GM11168 (cell line): Measurements from ENCODE around the gene CKS2.
"Not testable (repeated sequence)": the region's sequence is repeated elsewhere in the genome, so short reads cannot be mapped to it uniquely, and the experiment has no call there.

Experiments used
- in situ Hi-C: fragments of 300-500 bp; cut with MboI; formaldehyde crosslinking; loops from one replicate; pipeline ENCODE4 v1.12.0; 2022; ENCODE audit warnings: low sequenced_read_pairs; ENCODE audit not compliant: unreplicated experiment

The CKS2 gene

DNA sequence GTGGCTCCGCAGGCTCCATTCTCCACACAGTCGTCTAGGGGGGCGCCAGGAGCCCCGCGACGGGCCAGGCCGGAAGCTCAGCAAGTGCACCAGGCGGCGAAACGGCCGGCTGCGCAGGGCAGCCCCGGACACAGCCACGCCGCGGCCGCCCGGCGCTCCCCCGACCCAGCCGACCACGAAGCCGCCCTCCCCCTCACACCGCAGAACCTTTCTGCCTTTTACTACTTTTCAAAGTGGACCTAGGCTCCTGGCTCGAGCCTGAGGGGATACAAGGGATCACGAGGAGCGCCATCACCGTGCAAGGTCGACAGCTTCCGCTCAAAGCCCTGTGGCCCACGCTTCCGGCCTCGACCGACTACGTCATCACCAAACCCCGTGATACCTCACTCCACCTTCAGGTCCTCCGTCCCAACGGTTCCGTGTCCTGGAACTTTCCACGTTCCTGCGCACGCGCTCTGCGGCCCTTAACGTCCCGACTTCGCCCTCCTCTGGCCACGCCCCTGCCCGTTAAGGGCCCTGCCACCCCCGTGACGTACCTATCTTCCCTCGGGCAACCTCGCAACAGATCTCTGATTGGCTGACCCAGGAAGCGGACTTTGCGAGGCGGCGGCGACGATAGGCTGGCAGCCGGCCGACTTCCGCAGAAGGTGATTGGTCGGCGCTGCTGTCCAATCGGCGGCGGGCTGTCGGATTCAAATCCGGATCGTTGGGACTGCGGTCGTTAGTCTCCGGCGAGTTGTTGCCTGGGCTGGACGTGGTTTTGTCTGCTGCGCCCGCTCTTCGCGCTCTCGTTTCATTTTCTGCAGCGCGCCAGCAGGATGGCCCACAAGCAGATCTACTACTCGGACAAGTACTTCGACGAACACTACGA lies at the start of gene CKS2:
TSS of gene CKS2 (plus strand) at position 721 of the 871 bp plus-strand sequence. CDS start at position 819, 98 bp downstream.
- in situ Hi-C loops, result no loop called here

DNA sequence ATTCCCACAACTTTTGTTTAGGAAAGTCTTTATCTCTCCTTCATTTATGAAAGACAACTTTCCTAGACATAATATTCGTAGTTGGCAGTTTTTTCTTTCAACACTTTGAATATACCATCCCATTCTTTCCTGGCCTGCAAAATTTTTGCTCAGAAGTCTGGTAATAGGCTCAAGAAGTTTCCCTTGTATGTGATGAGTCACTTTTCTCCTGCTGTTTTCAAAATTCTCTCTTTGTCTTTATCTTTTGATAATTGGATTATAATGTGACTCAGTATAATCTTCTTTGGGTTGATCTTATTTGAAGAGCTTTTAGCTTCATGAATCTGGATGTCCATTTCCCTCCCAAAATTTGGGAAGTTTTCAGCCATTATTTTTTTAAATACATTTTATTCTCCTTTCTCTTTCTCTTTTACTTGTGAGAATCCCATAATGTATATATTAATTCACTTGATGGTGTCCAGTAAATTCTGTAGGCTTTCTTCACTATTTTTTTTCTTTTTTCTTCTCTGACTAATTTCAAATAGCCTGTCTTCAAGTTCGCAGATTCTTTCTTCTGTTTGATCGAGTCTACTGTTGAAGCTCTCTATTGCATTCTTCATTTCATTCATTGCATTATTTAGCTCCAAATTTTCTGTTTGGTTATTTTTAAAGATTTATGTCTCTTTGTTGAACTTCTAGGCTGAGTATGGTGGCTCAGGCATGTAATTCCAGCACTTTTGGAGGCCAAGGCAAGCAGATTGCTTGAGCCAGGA lies 37.3 kb upstream of the CKS2 start:
- in situ Hi-C loops, result no loop called here

GRCh38 chr9:89274838-89275237 lies 36.2 kb upstream of the CKS2 start:
- in situ Hi-C loops, result no loop called here

DNA sequence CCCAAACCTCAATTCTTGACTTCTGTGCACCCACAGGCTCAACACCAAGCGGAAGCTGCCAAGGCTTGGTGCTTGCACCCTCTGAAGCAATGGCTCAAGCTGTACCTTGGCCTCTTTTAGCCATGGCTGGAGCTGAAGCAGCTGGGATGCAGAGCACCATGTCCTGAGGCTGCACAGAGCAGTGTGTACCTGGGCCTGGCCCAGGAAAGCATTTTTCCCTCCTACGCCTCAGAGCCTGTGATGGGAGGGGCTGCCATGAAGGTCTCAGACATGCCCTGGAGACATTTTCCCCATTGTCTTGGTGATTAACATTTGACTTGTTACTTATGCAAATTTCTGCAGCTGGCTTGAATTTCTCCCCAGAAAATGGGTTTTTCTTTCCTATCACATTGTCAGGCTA lies 35.0 kb upstream of the CKS2 start:
- in situ Hi-C loops, result not testable (repeated sequence)

DNA sequence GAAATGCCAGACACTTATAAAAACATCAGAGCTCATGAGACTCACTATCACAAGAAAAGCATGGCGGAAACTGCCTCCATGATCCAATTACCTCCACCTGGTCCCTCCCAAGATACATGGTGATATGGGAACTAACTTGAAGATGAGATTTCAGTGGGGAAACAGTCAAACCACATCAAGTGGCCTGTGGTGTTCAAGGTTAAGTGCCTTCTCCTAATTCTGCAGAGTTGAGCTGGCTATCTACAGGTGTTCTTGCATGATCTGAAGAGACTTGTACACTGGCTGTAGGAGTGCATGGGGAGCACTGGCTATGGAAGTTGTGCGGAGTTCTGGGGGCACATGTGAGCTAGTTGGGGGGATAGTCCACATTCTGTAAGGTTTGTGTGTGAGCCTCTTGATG lies 34.0 kb upstream of the CKS2 start:
- in situ Hi-C loops, result no loop called here

- in situ Hi-C loops, result no loop called here
These were observed 33.5 kb upstream of the CKS2 start for GRCh38 chr9:89277454-89277853.

- in situ Hi-C loops, result no loop called here
These were observed 32.4 kb upstream of the CKS2 start for GRCh38 chr9:89278551-89278950.

DNA sequence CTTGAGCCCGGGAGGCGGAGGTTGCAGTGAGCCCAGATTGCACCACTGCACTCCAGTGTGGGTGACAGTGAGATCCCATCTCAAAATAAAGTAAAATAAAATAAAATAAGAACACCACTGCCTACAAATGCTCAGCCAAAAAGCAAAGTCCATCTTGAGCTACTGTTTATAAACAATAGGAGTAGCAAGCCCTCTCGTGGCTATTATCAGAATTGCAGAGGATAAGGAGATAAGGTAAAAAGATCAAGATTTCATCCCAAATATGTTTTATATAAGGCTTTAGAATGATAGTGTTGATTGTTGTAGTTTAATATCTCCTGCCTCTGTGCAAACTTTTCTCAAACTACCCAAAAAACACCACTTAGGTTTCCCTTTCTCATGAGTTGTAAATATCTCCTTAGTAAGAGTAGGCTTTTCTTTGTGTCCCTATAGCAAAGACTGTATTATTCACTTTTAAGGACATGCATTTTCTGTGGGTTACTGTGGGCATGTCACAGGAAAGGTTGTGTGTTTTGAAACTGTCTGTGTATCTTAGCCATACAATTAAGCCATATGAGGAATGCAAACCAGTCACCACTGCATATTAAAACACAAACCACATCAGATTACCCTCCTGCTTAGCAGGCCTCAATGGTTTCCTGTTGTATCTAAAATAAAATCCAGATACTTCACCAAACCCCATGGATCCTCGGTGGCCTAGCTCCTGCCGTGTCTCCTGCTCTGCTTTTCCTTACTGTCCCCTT lies 31.8 kb upstream of the CKS2 start:
- in situ Hi-C loops, result no loop called here

DNA sequence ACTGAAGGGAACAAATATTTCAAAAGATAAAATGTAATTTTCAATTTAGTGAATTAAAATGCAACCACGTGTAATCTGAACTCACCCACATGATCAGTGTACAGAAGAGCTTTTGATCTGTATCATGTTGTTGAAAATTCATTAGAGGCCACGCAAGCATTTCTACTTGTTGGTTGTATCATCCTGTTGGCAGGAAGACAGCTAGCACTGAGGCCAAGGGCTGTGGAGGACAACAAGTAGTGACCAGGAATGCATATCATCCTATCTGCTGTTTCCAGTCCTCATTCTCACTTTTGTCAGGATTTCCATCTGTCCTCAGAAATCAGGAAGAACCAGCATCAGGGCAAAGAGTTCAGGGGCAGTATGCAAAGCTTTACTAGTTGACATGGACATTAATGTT lies 29.9 kb upstream of the CKS2 start:
- in situ Hi-C loops, result no loop called here

- in situ Hi-C loops, result not testable (repeated sequence)
These were observed 28.6 kb upstream of the CKS2 start for GRCh38 chr9:89282248-89282968.

DNA sequence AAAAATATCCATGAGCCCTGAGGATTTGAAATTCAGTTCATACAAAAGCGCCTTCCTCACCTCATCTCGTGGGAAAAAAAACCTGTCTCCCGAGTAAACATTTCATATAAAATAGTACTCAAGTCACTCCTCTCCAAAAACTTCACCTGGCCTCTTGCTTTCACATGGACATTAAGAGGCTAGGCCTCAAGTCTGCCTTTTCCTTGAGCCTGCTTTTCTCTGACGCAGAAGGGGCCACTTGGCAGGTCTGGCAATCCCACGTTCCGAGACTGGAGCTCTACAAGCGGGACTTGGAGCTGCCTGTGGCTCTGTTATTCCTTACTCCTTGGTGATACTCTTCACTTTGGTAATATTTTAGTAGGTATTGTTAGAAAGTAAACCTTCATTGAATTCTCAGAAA lies 26.9 kb upstream of the CKS2 start:
- in situ Hi-C loops, result no loop called here

DNA sequence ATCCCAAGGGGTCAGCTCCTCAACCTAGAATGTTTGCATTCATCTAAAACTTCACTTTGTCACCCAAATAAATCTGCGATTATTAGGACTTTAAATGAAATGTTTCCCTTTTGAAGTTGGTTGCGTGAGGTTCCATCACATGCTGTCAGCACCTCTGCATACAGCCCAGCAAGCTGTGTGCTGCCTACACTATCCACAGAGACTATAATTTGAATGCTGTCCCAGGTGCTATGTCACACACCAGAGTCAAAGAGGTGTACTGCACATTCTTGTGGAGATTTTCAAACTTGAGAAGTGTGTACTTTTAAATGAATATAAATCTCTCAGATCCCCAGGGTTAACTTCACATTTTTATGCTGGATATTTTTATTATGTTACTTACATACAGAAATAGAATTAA lies 19.3 kb upstream of the CKS2 start:
- in situ Hi-C loops, result no loop called here

DNA sequence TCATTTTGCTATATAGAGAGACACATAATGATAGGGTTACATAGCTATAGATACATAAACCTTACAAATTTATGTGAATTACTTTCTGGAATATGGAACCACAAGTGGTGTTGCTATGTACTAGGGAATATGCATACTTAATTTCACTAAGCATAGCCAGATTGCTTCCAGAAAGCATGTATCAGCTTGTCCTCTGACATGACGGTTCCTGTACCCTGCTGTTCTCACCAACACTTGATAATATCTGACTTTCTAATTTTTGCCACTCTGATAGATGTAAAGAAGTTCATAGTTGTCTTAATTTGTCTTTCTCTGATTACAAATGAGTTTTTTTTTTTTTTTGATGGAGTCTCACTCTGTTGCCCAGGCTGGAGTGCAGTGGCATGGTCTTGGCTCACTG lies 18.0 kb upstream of the CKS2 start:
- in situ Hi-C loops, result no loop called here

- in situ Hi-C loops, result no loop called here
These were observed 15.6 kb upstream of the CKS2 start for GRCh38 chr9:89295400-89295799.

DNA sequence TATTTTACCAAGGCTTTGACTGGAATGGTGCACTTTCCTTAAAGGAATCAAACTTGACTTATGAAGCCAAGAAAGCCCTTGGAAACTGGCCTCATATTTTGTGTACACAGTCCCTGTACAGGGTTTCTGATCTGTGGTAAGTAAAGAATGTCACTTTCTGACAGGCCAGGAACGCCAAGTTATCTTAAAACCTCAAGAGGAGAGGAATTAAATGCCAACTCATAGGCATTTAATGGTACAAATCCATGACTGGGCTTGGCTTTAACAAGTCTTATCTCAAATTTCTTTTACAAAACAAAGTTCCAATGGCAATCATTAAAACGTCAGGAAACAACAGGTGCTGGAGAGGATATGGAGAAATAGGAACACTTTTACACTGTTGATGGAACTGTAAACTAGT lies 9.0 kb upstream of the CKS2 start:
- in situ Hi-C loops, result not testable (repeated sequence)

DNA sequence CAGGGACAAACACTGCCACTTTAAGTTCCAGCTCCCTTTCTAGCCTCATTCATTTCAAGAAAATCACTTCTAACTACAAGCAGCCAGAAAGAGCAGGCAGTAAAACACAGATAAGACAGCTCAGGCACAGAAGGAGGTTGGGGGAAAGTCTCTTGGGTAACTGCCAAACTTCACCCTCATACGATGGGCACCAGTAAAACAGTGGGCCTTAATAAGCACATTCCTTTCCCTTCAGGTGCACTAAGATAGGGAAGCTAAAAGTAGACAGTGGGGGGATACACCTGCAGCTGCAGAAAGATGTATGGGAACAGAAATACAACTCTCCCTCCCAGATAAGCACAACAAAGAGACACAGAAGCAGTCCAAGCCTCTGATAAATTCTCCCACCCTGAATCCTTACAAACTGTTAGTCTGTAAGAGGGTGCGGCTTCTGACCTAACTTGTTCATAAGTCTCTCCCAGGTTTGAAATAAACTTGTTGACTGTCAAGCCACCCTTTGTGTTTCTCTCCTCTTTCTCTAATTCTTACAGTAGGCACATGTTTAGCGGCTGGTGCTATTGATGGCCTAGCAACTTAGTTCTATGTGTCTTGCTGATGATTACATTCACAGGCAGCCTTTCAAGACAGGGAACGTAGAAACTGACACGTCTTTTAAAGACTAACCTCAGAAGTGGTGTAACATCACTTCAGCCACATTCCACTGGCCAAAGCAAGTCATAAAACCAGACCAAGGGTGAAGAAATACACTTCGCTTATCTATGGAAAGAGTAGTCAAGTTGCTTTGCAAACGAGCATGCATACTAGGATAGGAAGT lies 6.8 kb upstream of the CKS2 start:
- in situ Hi-C loops, result no loop called here

- in situ Hi-C loops, result no loop called here
These were observed 6.2 kb upstream of the CKS2 start for GRCh38 chr9:89304834-89305188.

GRCh38 chr9:89305868-89306267 lies 5.1 kb upstream of the CKS2 start:
- in situ Hi-C loops, result no loop called here

GRCh38 chr9:89309166-89309565 lies 1.8 kb upstream of the CKS2 start:
- in situ Hi-C loops, result no loop called here
